ENCODE results near the gene ALK.

GRCh38 chr2:29733965-29734364 lies 187.4 kb downstream of the ALK start:
- TF ChIP-seq CTCF (conservative IDR thresholded peaks at IDR 0.05 in 1 of 2, IDR thresholded peaks at IDR 0.05 in 1 of 2; ENCODE audit: low read depth in 1 of 2, low read length in 2 of 2) (no peak), EZH2 (IDR thresholded peaks at IDR 0.05; ENCODE audit: low read length, missing control alignments) (no peak)
